Testis (tissue), 2 donors: ENCODE measurements around the gene ZCCHC7.

ENCODE experiments used
- POLR2A ChIP-seq: fragments of 450-650 bp; IDR thresholded peaks from one replicate; pipeline ENCODE4 v1.6.1; 2017; ENCODE audit warnings: antibody characterized with exemption, mild to moderate bottlenecking, moderate library complexity
- TF ChIP-seq, protein P1 (sequence below), 3 experiments: fragments of 450-650 bp in 2 of 3; fragments of 200-600 bp in 1 of 3; sonication (generic) in 1 of 3; IDR thresholded peaks; one replicate each; pipeline ENCODE4 v1.5.1; 2016 to 2019; ENCODE audit warnings: antibody characterized with exemption in 3 of 3, mild to moderate bottlenecking in 2 of 3, moderate library complexity in 1 of 3

GRCh38 chr9:37383393-37383792 is 263.0 kb downstream of the ZCCHC7 start:
- no peak for TF ChIP-seq POLR2A
- TF ChIP-seq, protein P1, sequence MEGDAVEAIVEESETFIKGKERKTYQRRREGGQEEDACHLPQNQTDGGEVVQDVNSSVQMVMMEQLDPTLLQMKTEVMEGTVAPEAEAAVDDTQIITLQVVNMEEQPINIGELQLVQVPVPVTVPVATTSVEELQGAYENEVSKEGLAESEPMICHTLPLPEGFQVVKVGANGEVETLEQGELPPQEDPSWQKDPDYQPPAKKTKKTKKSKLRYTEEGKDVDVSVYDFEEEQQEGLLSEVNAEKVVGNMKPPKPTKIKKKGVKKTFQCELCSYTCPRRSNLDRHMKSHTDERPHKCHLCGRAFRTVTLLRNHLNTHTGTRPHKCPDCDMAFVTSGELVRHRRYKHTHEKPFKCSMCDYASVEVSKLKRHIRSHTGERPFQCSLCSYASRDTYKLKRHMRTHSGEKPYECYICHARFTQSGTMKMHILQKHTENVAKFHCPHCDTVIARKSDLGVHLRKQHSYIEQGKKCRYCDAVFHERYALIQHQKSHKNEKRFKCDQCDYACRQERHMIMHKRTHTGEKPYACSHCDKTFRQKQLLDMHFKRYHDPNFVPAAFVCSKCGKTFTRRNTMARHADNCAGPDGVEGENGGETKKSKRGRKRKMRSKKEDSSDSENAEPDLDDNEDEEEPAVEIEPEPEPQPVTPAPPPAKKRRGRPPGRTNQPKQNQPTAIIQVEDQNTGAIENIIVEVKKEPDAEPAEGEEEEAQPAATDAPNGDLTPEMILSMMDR (IDR thresholded peaks at IDR 0.05), result no peak
